ENCODE results near the gene B3GALT6.

DNA sequence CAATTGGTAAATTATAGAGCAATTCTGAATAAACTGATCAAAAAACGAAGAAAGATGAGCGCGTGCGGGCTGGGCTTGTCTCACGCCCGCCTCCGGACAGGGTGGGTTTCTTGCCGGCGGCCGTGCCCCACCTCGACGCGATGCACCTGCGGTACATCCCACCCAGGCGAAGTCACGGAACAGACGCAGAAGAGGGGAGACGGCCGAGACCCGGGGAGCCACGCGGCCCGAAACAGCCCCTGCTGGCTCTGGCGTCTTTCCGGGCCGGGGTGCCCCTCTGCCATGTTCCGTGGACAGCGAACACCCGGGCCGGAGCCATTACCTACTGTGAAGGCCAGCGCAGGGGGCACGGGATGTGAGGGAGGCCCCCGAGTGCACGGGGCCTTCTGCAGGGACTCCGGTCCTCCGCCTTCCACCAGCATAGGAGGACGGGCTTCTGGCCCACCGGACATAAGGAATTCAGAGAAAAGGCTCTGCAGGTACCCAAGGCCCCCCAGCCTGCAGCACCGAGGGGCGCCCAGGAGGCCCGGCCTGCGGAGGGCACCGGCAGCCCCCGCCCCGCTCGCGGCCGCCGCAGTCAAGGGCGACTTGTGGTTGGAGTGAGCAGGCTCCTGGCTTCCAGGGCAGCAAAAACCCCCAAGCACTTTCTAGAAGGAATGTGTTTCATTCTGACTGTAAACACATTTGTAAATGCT, 22.1 kb downstream of the B3GALT6 start:
- TF ChIP-seq, protein P1, sequence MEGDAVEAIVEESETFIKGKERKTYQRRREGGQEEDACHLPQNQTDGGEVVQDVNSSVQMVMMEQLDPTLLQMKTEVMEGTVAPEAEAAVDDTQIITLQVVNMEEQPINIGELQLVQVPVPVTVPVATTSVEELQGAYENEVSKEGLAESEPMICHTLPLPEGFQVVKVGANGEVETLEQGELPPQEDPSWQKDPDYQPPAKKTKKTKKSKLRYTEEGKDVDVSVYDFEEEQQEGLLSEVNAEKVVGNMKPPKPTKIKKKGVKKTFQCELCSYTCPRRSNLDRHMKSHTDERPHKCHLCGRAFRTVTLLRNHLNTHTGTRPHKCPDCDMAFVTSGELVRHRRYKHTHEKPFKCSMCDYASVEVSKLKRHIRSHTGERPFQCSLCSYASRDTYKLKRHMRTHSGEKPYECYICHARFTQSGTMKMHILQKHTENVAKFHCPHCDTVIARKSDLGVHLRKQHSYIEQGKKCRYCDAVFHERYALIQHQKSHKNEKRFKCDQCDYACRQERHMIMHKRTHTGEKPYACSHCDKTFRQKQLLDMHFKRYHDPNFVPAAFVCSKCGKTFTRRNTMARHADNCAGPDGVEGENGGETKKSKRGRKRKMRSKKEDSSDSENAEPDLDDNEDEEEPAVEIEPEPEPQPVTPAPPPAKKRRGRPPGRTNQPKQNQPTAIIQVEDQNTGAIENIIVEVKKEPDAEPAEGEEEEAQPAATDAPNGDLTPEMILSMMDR (conservative IDR thresholded peaks at IDR 0.05 in 1 of 2, IDR thresholded peaks at IDR 0.05 in 1 of 2; ENCODE audit: low read depth in 1 of 2, low read length in 2 of 2): no peak
- TF ChIP-seq EZH2 (IDR thresholded peaks at IDR 0.05; ENCODE audit: low read length, missing control alignments): no peak

Measured in fibroblast of lung (primary cell).